ENCODE results near the gene PDX1.

PDX1 gene

DNA sequence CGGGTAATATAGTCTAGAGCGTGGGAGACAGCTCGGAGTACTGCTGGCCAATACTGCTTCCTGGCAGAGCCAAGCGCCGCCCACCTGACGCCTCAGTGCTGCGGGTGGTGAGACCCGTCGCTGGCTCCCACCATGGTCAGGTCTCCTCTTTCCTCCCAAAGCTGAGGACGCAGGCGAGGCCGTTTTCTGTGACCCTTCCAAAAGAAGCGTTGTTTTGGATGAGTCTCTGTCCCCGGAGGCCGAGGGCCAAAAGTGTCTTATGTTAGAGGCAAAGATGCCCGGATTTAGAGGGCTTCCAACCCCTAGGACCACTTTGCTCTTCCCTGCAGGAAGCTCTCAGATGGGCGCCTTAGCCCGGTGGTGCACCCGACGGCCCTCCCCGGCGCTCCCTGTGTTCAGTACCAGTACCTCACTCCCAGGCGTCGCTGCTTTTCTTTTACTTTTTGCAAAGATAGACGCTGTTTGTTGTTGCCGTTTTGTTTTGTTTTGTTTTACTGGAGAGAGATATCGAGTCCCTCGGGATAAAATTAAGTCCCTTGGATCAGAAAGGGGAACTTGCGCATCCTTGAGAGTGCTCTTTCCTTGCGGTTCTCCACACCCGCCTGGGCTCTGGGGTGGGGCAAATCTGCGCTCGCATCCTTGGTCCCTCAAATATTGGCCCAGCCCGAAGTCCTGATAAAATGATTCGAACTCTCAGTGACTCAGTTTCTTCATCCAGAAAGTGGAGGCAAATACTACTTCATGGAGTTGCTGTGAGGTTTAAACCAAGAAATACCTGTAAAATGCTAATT lies 7.0 kb downstream of the PDX1 start:
- H3K27ac ChIP-seq (replicated peaks): no peak overlapping the region
- peaks cover 90% of the 10 kb centered on the region for H3K27me3 ChIP-seq (ENCODE audit: insufficient read depth, poor library complexity, severe bottlenecking)
- no peak for DNase-seq (ENCODE audit: low read depth in 1 of 2, low spot score in 1 of 2)

GRCh38 chr13:27927444-27928352 lies 7.9 kb downstream of the PDX1 start:
- no peak for TF ChIP-seq GABPA (IDR thresholded peaks at IDR 0.05; ENCODE audit: low read depth)
- no peak for TF ChIP-seq POLR2AphosphoS5 (IDR thresholded peaks at IDR 0.05; ENCODE audit: low read depth)
- no peak for TF ChIP-seq SPI1 (IDR thresholded peaks at IDR 0.05; ENCODE audit: borderline replicate concordance, low read depth)
- TF ChIP-seq, protein P1, sequence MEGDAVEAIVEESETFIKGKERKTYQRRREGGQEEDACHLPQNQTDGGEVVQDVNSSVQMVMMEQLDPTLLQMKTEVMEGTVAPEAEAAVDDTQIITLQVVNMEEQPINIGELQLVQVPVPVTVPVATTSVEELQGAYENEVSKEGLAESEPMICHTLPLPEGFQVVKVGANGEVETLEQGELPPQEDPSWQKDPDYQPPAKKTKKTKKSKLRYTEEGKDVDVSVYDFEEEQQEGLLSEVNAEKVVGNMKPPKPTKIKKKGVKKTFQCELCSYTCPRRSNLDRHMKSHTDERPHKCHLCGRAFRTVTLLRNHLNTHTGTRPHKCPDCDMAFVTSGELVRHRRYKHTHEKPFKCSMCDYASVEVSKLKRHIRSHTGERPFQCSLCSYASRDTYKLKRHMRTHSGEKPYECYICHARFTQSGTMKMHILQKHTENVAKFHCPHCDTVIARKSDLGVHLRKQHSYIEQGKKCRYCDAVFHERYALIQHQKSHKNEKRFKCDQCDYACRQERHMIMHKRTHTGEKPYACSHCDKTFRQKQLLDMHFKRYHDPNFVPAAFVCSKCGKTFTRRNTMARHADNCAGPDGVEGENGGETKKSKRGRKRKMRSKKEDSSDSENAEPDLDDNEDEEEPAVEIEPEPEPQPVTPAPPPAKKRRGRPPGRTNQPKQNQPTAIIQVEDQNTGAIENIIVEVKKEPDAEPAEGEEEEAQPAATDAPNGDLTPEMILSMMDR (IDR thresholded peaks at IDR 0.05; ENCODE audit: insufficient read depth, low read length): no peak
- TF ChIP-seq, protein P2, sequence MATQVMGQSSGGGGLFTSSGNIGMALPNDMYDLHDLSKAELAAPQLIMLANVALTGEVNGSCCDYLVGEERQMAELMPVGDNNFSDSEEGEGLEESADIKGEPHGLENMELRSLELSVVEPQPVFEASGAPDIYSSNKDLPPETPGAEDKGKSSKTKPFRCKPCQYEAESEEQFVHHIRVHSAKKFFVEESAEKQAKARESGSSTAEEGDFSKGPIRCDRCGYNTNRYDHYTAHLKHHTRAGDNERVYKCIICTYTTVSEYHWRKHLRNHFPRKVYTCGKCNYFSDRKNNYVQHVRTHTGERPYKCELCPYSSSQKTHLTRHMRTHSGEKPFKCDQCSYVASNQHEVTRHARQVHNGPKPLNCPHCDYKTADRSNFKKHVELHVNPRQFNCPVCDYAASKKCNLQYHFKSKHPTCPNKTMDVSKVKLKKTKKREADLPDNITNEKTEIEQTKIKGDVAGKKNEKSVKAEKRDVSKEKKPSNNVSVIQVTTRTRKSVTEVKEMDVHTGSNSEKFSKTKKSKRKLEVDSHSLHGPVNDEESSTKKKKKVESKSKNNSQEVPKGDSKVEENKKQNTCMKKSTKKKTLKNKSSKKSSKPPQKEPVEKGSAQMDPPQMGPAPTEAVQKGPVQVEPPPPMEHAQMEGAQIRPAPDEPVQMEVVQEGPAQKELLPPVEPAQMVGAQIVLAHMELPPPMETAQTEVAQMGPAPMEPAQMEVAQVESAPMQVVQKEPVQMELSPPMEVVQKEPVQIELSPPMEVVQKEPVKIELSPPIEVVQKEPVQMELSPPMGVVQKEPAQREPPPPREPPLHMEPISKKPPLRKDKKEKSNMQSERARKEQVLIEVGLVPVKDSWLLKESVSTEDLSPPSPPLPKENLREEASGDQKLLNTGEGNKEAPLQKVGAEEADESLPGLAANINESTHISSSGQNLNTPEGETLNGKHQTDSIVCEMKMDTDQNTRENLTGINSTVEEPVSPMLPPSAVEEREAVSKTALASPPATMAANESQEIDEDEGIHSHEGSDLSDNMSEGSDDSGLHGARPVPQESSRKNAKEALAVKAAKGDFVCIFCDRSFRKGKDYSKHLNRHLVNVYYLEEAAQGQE (IDR thresholded peaks at IDR 0.05; ENCODE audit: insufficient replicate concordance, low read depth): no peak
- no peak overlapping the region for H3K27ac ChIP-seq (replicated peaks)
- no peak overlapping the region for H3K4me3 ChIP-seq (replicated peaks; ENCODE audit: insufficient read depth, low read length)
- H3K27me3 ChIP-seq (ENCODE audit: insufficient read depth, poor library complexity, severe bottlenecking): peaks cover 82% of the 10 kb centered on the region
- DNase-seq (ENCODE audit: low read depth in 1 of 2, low spot score in 1 of 2): no peak

More for the DNA sequence above, 7.0 kb downstream of the PDX1 start:
- no peak for TF ChIP-seq POLR2AphosphoS5 (IDR thresholded peaks at IDR 0.05; ENCODE audit: low read depth)
- TF ChIP-seq, protein P2 (IDR thresholded peaks at IDR 0.05; ENCODE audit: insufficient replicate concordance, low read depth): no peak
- TF ChIP-seq, protein P1 (IDR thresholded peaks at IDR 0.05; ENCODE audit: insufficient read depth, low read length): no peak
- TF ChIP-seq GABPA (IDR thresholded peaks at IDR 0.05; ENCODE audit: low read depth): no peak
- no peak for TF ChIP-seq SPI1 (IDR thresholded peaks at IDR 0.05; ENCODE audit: borderline replicate concordance, low read depth)
- H3K4me3 ChIP-seq (replicated peaks; ENCODE audit: insufficient read depth, low read length): no peak overlapping the region

- no peak overlapping the region for H3K4me3 ChIP-seq (replicated peaks; ENCODE audit: insufficient read depth, low read length)
- TF ChIP-seq SPI1 (IDR thresholded peaks at IDR 0.05; ENCODE audit: borderline replicate concordance, low read depth) (no peak), POLR2AphosphoS5 (IDR thresholded peaks at IDR 0.05; ENCODE audit: low read depth) (no peak), GABPA (IDR thresholded peaks at IDR 0.05; ENCODE audit: low read depth) (no peak)
- TF ChIP-seq, protein P2 (IDR thresholded peaks at IDR 0.05; ENCODE audit: insufficient replicate concordance, low read depth): no peak
- TF ChIP-seq, protein P1 (IDR thresholded peaks at IDR 0.05; ENCODE audit: insufficient read depth, low read length): no peak
These were observed 8.6 kb downstream of the PDX1 start for GRCh38 chr13:27928353-27928804.

More at GRCh38 chr13:27928353-27928804, 8.6 kb downstream of the PDX1 start:
- Histone ChIP-seq H3K27ac (replicated peaks) (no peak overlapping the region), H3K27me3 (ENCODE audit: insufficient read depth, poor library complexity, severe bottlenecking) (peaks cover 75% of the 10 kb centered on the region)
- no peak for DNase-seq (ENCODE audit: low read depth in 1 of 2, low spot score in 1 of 2)

All from HL-60 (cell line).